OCI-LY3 (cell line): ENCODE measurements around the gene PRKRA.
A peak's percentile ranks its signal among the peaks of the same experiment; 100 is the strongest.

Experiments used
- H2AFZ ChIP-seq: fragments of 200-600, 300-600 bp; shearing (Covaris generic); 2 replicates; pipeline ENCODE4 v1.6.0; 2014; ENCODE audit warnings: antibody characterized with exemption, low read depth, low read length
- H3K27ac ChIP-seq: fragments of 200-600, 300-600 bp; sonication (generic); 2 replicates; pipeline ENCODE4 v1.5.1; 2014; ENCODE audit warnings: mild to moderate bottlenecking, low read length, moderate library complexity, mixed read lengths
- H3K27me3 ChIP-seq: fragments of 200-600, 300-600 bp; sonication (generic); 2 replicates; pipeline ENCODE4 v1.6.1; 2014; ENCODE audit warnings: low read depth, low read length, mixed read lengths
- H3K36me3 ChIP-seq: fragments of 200-600, 300-600 bp; sonication (generic); replicated peaks from 2 replicates; pipeline ENCODE3; 2014; ENCODE audit warnings: low read depth, low read length, mixed read lengths
- H3K4me1 ChIP-seq: fragments of 300-600, 200-600 bp; sonication (generic); 2 replicates; pipeline ENCODE4 v1.6.1; 2014; ENCODE audit warnings: low read length, mixed read lengths
- H3K4me2 ChIP-seq: fragments of 200-600, 300-600 bp; sonication (generic); 2 replicates; pipeline ENCODE4 v1.6.1; 2014; ENCODE audit warnings: low read length, mixed read lengths
- H3K4me3 ChIP-seq: fragments of 300-600, 200-600 bp; sonication (generic); 2 replicates; pipeline ENCODE4 v1.5.1; 2014; ENCODE audit warnings: antibody characterized with exemption, mild to moderate bottlenecking, low read length, moderate library complexity
- H3K79me2 ChIP-seq: fragments of 300-600, 200-600 bp; shearing (Covaris generic); 2 replicates; pipeline ENCODE4 v1.6.1; 2014; ENCODE audit warnings: mild to moderate bottlenecking, low read length, mixed read lengths
- H3K9ac ChIP-seq: fragments of 300-600, 200-600 bp; shearing (Covaris generic); 2 replicates; pipeline ENCODE4 v1.6.0; 2014; ENCODE audit warnings: mild to moderate bottlenecking, low read length, moderate library complexity
- H3K9me3 ChIP-seq: fragments of 200-600, 300-600 bp; shearing (Covaris generic); 2 replicates; pipeline ENCODE4 v1.6.1; 2014; ENCODE audit warnings: low read length, mixed read lengths; ENCODE audit not compliant: insufficient read depth
- H4K20me1 ChIP-seq: fragments of 200-600, 300-600 bp; sonication (generic); 2 replicates; pipeline ENCODE4 v1.6.1; 2016; ENCODE audit warnings: low read length, mixed read lengths; ENCODE audit not compliant: insufficient read depth
- EZH2phosphoT487 ChIP-seq: fragments of 200-600 bp; shearing (Covaris generic); IDR thresholded peaks from 2 replicates; pipeline ENCODE4 v1.6.1; 2018; ENCODE audit warnings: antibody characterized with exemption, mixed run types, low read depth
- TF ChIP-seq, protein P1 (sequence below): fragments of 200-600, 300-600 bp; sonication (generic); IDR thresholded peaks from 2 replicates; pipeline ENCODE4 v1.5.1; 2014; ENCODE audit warnings: antibody characterized with exemption, low read length, low read depth

The PRKRA gene

DNA sequence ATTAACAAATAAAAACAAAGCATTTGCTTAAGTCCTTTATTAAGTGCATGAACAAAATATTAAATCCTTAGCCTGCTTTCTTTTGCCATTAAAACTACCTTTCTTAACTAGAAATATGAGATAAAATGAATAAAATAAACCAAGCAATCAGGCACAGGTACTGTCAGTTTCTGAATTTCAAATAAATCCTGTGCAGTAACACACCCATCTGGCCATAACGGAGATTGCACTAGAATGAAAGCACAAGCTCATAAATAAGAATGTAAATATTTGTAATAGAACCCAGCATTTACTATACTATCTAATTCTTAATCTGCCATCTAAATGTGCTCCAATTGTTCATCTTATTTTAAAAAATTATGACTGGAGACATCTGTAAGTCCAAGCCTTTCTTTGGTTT lies 31.9 kb downstream of the PRKRA start:
- no peak overlapping the region for H2AFZ ChIP-seq
- TF ChIP-seq, protein P1, sequence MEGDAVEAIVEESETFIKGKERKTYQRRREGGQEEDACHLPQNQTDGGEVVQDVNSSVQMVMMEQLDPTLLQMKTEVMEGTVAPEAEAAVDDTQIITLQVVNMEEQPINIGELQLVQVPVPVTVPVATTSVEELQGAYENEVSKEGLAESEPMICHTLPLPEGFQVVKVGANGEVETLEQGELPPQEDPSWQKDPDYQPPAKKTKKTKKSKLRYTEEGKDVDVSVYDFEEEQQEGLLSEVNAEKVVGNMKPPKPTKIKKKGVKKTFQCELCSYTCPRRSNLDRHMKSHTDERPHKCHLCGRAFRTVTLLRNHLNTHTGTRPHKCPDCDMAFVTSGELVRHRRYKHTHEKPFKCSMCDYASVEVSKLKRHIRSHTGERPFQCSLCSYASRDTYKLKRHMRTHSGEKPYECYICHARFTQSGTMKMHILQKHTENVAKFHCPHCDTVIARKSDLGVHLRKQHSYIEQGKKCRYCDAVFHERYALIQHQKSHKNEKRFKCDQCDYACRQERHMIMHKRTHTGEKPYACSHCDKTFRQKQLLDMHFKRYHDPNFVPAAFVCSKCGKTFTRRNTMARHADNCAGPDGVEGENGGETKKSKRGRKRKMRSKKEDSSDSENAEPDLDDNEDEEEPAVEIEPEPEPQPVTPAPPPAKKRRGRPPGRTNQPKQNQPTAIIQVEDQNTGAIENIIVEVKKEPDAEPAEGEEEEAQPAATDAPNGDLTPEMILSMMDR = peak; percentile 47
- no peak for TF ChIP-seq EZH2phosphoT487
- no peaks in the 10 kb centered on the region for H3K27me3 ChIP-seq
- H3K79me2 ChIP-seq = no peaks in the 10 kb centered on the region
- H4K20me1 ChIP-seq = no peaks in the 10 kb centered on the region; the same call in 1 of the 2 replicates
- no peak overlapping the region for H3K4me3 ChIP-seq
- no peak overlapping the region for H3K9ac ChIP-seq
- H3K4me1 ChIP-seq = peaks cover 5% of the 10 kb centered on the region; the same call in 1 of the 2 replicates
- H3K27ac ChIP-seq = no peak overlapping the region
- no peak overlapping the region for H3K4me2 ChIP-seq
- peaks cover 3% of the 10 kb centered on the region for H3K36me3 ChIP-seq
- no peaks in the 10 kb centered on the region for H3K9me3 ChIP-seq

DNA sequence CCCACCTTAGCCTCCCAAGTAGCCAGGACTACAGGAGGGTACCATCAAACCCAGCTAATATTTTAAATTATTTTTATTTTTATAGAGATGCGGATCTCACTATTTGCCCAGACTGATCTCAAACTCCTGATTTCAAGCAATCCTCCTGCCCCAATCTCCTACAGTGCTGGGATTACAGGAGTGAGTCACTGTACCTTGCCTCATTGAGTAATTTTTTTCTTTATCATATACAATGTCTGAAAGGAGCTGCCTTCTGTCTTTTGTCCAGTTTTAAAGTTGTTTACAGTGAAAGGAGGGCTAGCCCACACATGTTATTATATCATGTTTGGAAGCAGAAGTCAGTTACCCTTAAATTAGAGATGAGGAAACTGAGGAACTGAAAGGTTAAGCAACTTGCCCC lies 32.5 kb downstream of the PRKRA start:
- Histone ChIP-seq H3K9me3 (no peaks in the 10 kb centered on the region), H3K79me2 (no peaks in the 10 kb centered on the region), H4K20me1 (no peaks in the 10 kb centered on the region; the same call in 1 of the 2 replicates), H3K27me3 (no peaks in the 10 kb centered on the region), H3K9ac (no peak overlapping the region), H3K4me1 (peaks cover 5% of the 10 kb centered on the region; the same call in 1 of the 2 replicates), H3K27ac (no peak overlapping the region), H3K4me2 (no peak overlapping the region), H3K36me3 (peaks cover 3% of the 10 kb centered on the region), H3K4me3 (no peak overlapping the region), H2AFZ (no peak overlapping the region)
- TF ChIP-seq, protein P1 = no peak
- TF ChIP-seq EZH2phosphoT487 = no peak

DNA sequence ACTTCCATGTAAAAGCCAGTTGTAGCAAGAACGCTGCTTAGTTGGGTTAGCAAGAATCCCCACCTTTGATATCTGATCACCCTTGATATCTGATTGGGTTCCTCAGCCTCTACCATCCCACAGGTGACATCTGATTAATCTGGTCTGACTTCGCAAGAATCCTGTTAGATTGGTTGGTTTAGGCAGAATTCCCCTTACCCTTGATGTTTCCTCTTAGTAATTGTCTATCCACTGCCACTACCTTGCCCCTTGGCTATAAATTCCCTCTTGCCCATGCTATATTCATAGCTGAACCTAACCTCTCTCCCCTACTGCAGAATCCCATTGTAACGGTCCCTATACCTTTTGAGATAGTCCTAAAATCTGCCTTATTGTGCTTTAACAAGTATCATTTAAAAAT lies 33.1 kb downstream of the PRKRA start:
- Histone ChIP-seq H3K4me3 (no peak overlapping the region), H3K9me3 (no peaks in the 10 kb centered on the region), H3K36me3 (peaks cover 3% of the 10 kb centered on the region), H3K9ac (no peak overlapping the region), H3K27me3 (no peaks in the 10 kb centered on the region), H3K4me2 (no peak overlapping the region), H2AFZ (no peak overlapping the region), H3K27ac (no peak overlapping the region), H3K4me1 (peaks cover 6% of the 10 kb centered on the region; the same call in 1 of the 2 replicates), H3K79me2 (no peaks in the 10 kb centered on the region), H4K20me1 (no peaks in the 10 kb centered on the region)
- TF ChIP-seq, protein P1 = no peak
- no peak for TF ChIP-seq EZH2phosphoT487

DNA sequence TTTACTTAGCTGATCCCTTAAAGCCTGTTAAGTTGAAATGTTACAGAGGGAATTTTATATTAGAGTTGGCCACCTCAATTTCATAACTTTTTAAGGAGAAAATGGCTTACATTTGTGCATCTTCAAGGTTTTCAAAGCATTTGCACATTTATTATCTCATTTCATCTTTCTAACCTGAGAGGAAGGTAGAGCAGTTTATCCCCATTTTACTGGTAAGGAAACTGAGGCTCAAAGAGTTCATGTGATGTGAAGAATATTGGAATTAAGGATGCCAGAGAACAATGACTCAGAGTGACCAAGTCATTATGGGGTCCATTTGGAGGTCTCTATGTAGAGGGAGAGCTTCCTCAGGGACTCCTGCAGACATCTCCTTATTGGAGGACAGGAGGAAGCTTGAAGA lies 35.0 kb downstream of the PRKRA start:
- no peaks in the 10 kb centered on the region for H3K79me2 ChIP-seq
- H3K27me3 ChIP-seq = no peaks in the 10 kb centered on the region
- H2AFZ ChIP-seq = no peak overlapping the region
- H3K27ac ChIP-seq = no peak overlapping the region
- TF ChIP-seq EZH2phosphoT487 = no peak
- TF ChIP-seq, protein P1 = no peak
- no peak overlapping the region for H3K4me2 ChIP-seq
- H3K9ac ChIP-seq = no peak overlapping the region
- no peaks in the 10 kb centered on the region for H3K9me3 ChIP-seq
- H3K4me3 ChIP-seq = no peak overlapping the region
- H4K20me1 ChIP-seq = no peaks in the 10 kb centered on the region
- peaks cover 3% of the 10 kb centered on the region for H3K36me3 ChIP-seq
- H3K4me1 ChIP-seq = peaks cover 9% of the 10 kb centered on the region; the same call in 1 of the 2 replicates
